Stimulated activated naive B cell treated with anti-CD40 and anti-IgM and Interleukin-4, amounts not matched to agents 10 μg/mL and 1 μg/mL and 100 μg/mL, for 72 hours (primary cell): ENCODE data around the gene MARK3.

Experiments
- ATAC-seq, 2 donors: fragments of 150-1000 bp; cut with Tn5 transposase; replicated peaks; 2 replicates each; pipeline ENCODE4 v1.10.0; 2021; ENCODE audit warnings: moderate library complexity in 1 of 2
- DNase-seq: peaks from one replicate; pipeline ENCODE4 v3.0.0; 2021
- H3K27ac Mint-ChIP-seq: one replicate; pipeline ENCODE4 v1.8.0; 2022; ENCODE audit warnings: mild to moderate bottlenecking, mixed read lengths
- H3K27me3 Mint-ChIP-seq, 2 donors: one replicate each; pipeline ENCODE4 v1.8.0; 2022; ENCODE audit warnings: mixed read lengths in 2 of 2
- H3K36me3 Mint-ChIP-seq, 2 donors: one replicate each; pipeline ENCODE4 v1.8.0; 2022; ENCODE audit warnings: mixed read lengths in 2 of 2, mild to moderate bottlenecking in 1 of 2
- H3K4me1 Mint-ChIP-seq, 2 donors: one replicate each; pipeline ENCODE4 v1.8.0; 2022; ENCODE audit warnings: mixed read lengths in 2 of 2, mild to moderate bottlenecking in 1 of 2
- H3K4me3 Mint-ChIP-seq, 2 donors: one replicate each; pipeline ENCODE4 v1.8.0; 2022; ENCODE audit warnings: mild to moderate bottlenecking in 2 of 2, mixed read lengths in 2 of 2, moderate library complexity in 1 of 2
- H3K9me3 Mint-ChIP-seq, 2 donors: one replicate each; pipeline ENCODE4 v1.8.0; 2022; ENCODE audit warnings: mixed read lengths in 2 of 2, mild to moderate bottlenecking in 1 of 2

MARK3 gene

DNA sequence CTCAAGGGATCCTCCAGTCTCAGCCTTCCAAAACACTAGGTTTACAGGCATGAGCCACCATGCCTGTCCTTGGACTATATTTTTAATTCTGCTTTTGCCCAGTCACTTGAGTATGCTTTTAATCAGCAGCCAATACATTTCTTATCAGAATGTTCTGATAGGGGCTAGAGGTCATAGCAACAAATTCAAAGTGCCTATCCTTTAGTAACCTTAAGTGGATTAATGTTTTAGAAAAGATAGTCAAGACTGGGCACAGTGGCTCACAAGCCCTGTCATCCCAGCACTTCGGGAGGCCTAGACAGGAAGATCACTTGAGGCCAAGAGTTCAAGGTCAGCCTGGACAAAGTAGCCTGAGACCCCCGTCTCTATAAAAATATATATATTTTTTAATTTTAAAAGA lies 100.3 kb downstream of the MARK3 start:
- no peaks in the 10 kb centered on the region for H3K9me3 Mint-ChIP-seq
- ATAC-seq (no peak), DNase-seq (no peak)
- no peak overlapping the region for H3K27ac Mint-ChIP-seq
- H3K4me3 Mint-ChIP-seq: no peak overlapping the region
- no peaks in the 10 kb centered on the region for H3K27me3 Mint-ChIP-seq
- H3K36me3 Mint-ChIP-seq: peaks cover 27 to 35% of the 10 kb centered on the region in 2 donors
- H3K4me1 Mint-ChIP-seq: peaks cover 10 to 12% of the 10 kb centered on the region in 2 donors

DNA sequence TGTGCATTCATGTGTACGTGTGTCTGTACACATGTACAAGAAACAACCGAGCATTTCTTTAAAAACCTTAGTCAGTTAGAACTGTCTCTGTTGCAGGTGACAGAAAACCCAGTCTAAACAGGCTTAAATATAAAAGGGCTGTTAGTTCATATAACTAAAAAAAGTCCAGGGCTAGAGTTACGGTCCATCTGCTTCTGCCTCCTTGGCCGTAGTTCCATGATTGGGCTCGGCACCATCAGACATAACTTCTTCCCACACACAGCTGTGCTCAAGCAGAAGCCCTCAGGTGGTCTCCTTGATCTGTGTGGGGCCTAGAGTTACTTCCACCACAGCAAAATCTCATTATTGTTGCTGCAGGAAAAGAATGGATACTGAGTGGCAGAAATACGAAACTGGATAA lies 102.9 kb downstream of the MARK3 start:
- H3K4me3 Mint-ChIP-seq: no peak overlapping the region
- ATAC-seq (no peak), DNase-seq (no peak)
- H3K36me3 Mint-ChIP-seq: peaks cover 24 to 28% of the 10 kb centered on the region in 2 donors
- H3K27ac Mint-ChIP-seq: no peak overlapping the region
- no peaks in the 10 kb centered on the region for H3K27me3 Mint-ChIP-seq
- no peaks in the 10 kb centered on the region for H3K9me3 Mint-ChIP-seq
- H3K4me1 Mint-ChIP-seq: no peaks in the 10 kb centered on the region

DNA sequence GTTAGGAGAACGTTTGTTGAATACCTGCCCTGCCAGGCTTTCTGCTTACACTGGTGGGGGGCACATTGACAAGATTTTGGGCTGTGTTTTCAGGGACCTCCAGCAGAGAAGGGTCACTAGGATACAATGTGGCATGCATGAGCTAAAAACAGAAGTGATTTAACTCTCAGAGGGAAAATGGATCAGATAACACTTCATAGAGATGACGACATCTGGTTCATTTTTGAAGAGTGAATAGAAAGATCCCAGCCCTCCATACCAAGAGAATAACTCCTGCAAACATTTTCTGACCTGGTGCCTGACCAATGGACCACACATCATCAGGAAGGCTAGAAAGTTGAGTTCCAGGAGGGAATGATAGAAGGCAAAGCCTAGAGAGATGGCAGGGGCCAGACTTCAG lies 103.7 kb downstream of the MARK3 start:
- Mint-ChIP-seq H3K36me3 (peaks cover 23 to 25% of the 10 kb centered on the region in 2 donors), H3K4me1 (no peaks in the 10 kb centered on the region)
- no peak for ATAC-seq

DNA sequence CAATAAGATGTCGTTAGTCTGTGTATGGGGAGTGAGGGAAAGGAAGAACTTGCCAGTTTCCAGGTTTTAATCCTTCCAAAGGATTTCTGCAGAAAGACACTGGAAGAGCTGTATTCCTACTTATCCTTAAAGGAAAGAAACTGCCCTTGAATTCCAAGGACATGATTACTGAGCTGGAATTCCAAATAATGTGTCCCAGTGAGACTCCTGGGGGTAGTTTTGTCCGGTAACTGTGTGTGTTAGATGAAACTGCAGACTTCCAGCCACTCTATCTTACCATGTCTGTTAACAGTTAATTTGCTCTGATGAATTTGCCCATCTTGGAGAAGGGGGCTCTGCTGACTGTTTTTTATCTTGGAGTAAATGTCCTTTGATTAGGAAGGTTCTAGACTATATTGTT lies 104.4 kb downstream of the MARK3 start:
- Mint-ChIP-seq H3K4me3 (no peak overlapping the region), H3K27ac (no peak overlapping the region), H3K4me1 (no peaks in the 10 kb centered on the region), H3K27me3 (no peaks in the 10 kb centered on the region), H3K36me3 (peaks cover 23 to 25% of the 10 kb centered on the region in 2 donors), H3K9me3 (no peaks in the 10 kb centered on the region)
- ATAC-seq (no peak), DNase-seq (no peak)

More for the DNA sequence above, 103.7 kb downstream of the MARK3 start:
- H3K27me3 Mint-ChIP-seq: no peaks in the 10 kb centered on the region
- no peak overlapping the region for H3K27ac Mint-ChIP-seq
- no peak overlapping the region for H3K4me3 Mint-ChIP-seq
- no peak for DNase-seq
- H3K9me3 Mint-ChIP-seq: no peaks in the 10 kb centered on the region

DNA sequence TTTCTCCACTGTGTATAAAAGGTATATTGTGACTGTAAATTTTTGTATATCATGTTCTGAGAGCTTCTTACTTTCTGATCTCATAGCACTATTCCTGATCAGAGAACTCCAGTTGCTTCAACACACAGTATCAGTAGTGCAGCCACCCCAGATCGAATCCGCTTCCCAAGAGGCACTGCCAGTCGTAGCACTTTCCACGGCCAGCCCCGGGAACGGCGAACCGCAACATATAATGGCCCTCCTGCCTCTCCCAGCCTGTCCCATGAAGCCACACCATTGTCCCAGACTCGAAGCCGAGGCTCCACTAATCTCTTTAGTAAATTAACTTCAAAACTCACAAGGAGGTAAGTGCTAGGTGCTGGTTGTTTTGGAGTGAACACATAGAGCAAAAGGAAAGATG lies 106.5 kb downstream of the MARK3 start:
- no peak for ATAC-seq
- no peak for DNase-seq
- Mint-ChIP-seq H3K4me3 (no peak overlapping the region), H3K9me3 (no peaks in the 10 kb centered on the region), H3K36me3 (peaks cover 20 to 28% of the 10 kb centered on the region in 2 donors), H3K27me3 (no peaks in the 10 kb centered on the region), H3K4me1 (no peaks in the 10 kb centered on the region), H3K27ac (no peak overlapping the region)

DNA sequence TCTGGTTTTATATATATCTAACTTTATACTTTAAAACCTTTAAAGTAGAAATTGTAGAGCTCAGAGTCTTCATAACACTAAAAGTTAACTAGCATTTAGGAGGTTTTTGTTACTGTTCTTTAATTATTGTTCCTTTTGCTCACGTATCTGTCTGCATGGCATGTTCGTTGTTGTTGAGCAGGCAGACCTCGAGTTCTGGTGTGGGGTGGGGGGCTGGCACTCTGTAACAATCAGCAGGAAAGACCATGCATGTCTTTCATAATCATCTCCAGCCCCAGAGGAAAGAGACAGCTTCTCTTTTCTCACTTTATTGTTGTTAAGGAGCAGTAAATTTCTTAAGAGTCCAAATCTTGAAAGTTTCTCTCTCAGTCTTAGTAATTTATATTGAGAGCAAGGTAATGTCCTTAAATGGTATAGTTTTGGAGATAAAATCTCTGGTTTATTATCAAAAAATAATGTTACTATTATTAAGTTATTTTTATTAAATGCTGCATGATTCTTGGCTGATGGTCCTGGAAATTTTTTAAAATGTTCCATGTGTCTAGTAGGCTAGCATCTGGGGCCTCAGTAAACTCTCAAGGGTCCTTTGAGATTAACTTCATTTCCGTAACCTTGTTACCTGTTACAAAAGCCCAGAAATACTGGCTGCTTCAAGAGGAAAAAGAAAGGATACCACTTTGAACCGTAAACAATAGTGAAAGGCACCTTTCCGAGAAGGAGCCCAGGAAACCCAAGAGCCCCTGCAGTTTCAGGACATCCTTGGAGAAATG lies 107.1 kb downstream of the MARK3 start:
- no peaks in the 10 kb centered on the region for H3K9me3 Mint-ChIP-seq
- H3K4me3 Mint-ChIP-seq: no peak overlapping the region
- DNase-seq (no peak), ATAC-seq (no peak)
- no peaks in the 10 kb centered on the region for H3K4me1 Mint-ChIP-seq
- H3K27me3 Mint-ChIP-seq: no peaks in the 10 kb centered on the region
- no peak overlapping the region for H3K27ac Mint-ChIP-seq
- peaks cover 19 to 26% of the 10 kb centered on the region in 2 donors for H3K36me3 Mint-ChIP-seq

DNA sequence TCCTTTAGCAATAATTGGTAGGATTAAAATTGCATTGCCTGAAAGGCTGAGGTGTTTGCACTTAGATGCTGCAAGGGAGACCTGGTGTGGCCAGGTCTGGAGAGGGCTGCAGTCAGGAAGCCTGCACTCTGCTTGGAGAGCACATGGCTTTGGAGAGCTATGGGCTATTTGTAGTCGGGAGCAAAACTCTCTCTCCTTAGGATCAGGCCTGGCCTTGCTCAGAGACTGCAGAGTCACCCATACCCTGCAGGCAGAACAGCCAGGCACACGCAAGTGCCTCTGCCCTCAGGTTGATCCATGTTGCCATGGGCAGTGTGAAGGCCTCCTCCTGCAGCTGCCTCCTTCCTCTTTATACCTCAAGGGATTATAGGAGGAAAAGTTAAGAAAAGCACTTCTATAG lies 110.6 kb downstream of the MARK3 start:
- no peak overlapping the region for H3K4me3 Mint-ChIP-seq
- no peaks in the 10 kb centered on the region for H3K9me3 Mint-ChIP-seq
- no peaks in the 10 kb centered on the region for H3K27me3 Mint-ChIP-seq
- no peak overlapping the region for H3K27ac Mint-ChIP-seq
- peaks cover 6% of the 10 kb centered on the region in 2 donors for H3K4me1 Mint-ChIP-seq
- no peak for ATAC-seq
- no peak for DNase-seq
- H3K36me3 Mint-ChIP-seq: peaks cover 14 to 24% of the 10 kb centered on the region in 2 donors

DNA sequence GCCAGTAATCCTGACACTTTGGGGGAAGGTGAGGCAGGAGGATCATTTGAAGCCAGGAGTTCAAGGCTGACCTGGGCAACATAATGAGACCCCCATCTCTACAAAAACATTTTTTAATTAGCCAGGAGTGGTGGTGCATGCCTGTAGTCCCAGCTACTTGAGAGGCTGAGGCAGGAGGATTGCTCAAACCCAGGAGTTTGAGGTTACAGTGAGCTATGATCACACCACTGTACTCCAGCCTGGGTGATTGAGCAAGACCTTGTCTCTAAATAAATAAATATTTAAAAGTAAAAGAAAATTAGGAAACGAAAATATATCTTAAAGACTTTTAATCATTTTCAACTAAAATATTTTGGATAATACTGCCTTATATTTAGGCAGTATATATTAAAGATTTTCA lies 111.6 kb downstream of the MARK3 start:
- Mint-ChIP-seq H3K36me3 (peaks cover 15 to 24% of the 10 kb centered on the region in 2 donors), H3K9me3 (no peaks in the 10 kb centered on the region), H3K27me3 (no peaks in the 10 kb centered on the region), H3K4me3 (no peak overlapping the region), H3K4me1 (peaks cover 6 to 8% of the 10 kb centered on the region in 2 donors), H3K27ac (no peak overlapping the region)
- DNase-seq (no peak), ATAC-seq (no peak)

DNA sequence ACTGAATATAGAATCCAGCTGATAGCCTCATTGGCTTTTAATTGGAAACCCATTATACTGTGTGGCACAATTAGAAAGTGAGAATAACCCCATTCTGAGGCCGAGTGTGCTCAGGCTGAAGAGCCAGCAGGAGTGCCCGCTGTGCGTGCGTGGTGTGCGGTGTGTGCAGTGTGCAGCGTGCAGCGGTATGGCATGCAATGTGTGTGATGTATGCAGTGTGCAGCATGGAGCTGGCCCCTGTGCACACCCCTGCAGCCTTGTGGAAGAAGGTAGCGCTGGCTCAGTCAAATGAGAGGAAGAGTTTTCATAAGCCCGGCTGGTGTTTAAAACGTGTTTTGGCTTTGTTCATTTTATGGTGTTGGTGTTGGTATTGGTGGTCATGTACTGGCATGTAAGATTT lies 114.5 kb downstream of the MARK3 start:
- Mint-ChIP-seq H3K36me3 (peaks cover 35 to 48% of the 10 kb centered on the region in 2 donors), H3K27ac (no peak overlapping the region), H3K27me3 (no peaks in the 10 kb centered on the region), H3K9me3 (no peaks in the 10 kb centered on the region), H3K4me3 (no peak overlapping the region), H3K4me1 (peaks cover 6 to 8% of the 10 kb centered on the region in 2 donors)
- ATAC-seq: peak; percentile 33 to 57
- no peak for DNase-seq

DNA sequence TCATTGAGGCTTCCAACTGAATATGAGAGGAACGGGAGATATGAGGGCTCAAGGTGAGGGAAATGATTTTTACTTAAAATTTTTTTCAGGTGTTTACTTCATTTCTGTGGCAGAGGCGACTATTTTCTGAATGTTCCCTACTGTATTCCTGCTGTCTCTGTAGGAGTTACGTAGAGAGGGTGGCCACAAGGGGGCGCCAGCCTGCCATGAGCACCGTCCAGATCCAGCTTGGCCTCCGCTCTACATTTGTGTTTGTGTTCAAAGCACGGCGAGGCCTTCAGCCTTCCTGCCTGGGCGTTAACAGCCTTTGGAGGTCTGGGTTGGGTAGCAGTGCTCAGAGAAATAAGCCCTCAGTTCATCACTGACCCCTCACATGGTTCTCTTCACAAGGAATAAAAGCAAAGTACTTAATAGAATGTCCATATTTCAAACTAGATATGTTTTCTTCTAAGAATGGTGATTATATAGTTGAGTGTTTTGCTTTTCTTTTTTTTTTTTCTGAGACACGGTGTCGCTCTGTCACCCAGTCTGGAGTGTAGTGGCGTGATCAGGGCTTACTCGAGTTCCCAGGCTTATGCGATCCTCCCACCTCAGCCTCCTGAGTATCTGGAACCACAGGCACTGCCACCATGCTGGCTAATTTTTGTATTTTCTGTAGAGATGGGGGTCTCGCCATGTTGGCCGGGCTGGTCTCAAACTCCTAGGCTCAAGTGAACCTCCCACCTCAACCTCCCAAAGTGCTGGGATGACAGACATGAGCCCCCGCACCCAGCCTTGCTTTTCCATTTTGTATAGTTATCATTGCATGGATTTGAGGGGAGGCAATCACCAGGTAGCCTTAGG lies 115.2 kb downstream of the MARK3 start:
- Mint-ChIP-seq H3K36me3 (peaks cover 42 to 51% of the 10 kb centered on the region in 2 donors), H3K27ac (no peak overlapping the region), H3K27me3 (no peaks in the 10 kb centered on the region)

DNA sequence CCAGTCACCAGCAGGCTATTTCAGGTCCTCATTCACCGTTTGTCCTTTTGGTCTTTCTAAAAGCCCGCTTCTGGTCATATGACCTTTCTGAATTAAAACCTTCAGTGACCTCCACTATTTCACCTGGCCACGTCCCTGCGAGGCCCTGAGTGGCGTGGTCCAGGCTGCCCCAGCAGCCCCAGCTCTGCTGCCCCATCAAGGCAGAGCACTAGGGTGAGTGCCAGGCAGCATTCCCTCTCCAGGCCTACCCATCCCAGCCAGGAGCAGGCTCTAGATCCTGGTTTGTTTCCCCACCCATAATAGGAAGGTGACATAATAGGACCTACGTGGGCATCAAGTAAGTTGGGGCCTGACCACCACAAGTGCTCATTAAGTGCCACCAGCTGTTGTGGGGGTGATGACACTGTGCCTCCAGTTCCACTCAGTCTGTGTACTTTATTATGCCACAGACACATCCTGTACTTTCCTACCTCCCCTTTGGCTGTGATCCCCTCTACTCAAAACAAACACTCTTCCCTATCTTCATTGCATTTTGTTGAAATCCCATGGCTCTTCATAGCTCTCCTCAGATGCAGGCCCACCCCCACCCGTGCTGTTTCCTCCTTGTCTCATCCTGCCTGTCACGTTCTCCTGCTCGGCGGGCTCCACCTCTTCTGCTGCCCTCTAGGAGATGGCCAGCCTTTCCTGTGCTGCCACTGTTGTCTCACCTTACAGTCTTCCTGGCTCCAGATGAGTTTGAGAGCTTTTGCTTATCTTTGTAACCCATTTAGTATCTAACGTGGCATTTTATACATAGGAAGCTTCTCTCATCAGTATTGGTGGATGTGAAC lies 116.0 kb downstream of the MARK3 start:
- DNase-seq (no peak), ATAC-seq (no peak)
- H3K4me3 Mint-ChIP-seq: no peak overlapping the region
- no peaks in the 10 kb centered on the region for H3K27me3 Mint-ChIP-seq
- peaks cover 48 to 56% of the 10 kb centered on the region in 2 donors for H3K36me3 Mint-ChIP-seq
- H3K27ac Mint-ChIP-seq: no peak overlapping the region
- H3K4me1 Mint-ChIP-seq: peaks cover 11 to 13% of the 10 kb centered on the region in 2 donors
- H3K9me3 Mint-ChIP-seq: no peaks in the 10 kb centered on the region

More for the DNA sequence above, 115.2 kb downstream of the MARK3 start:
- peak; percentile 45 for DNase-seq
- peak; percentile 91 to 96 for ATAC-seq
- H3K4me1 Mint-ChIP-seq: peaks cover 11% of the 10 kb centered on the region in 2 donors
- no peak overlapping the region for H3K4me3 Mint-ChIP-seq
- H3K9me3 Mint-ChIP-seq: no peaks in the 10 kb centered on the region

DNA sequence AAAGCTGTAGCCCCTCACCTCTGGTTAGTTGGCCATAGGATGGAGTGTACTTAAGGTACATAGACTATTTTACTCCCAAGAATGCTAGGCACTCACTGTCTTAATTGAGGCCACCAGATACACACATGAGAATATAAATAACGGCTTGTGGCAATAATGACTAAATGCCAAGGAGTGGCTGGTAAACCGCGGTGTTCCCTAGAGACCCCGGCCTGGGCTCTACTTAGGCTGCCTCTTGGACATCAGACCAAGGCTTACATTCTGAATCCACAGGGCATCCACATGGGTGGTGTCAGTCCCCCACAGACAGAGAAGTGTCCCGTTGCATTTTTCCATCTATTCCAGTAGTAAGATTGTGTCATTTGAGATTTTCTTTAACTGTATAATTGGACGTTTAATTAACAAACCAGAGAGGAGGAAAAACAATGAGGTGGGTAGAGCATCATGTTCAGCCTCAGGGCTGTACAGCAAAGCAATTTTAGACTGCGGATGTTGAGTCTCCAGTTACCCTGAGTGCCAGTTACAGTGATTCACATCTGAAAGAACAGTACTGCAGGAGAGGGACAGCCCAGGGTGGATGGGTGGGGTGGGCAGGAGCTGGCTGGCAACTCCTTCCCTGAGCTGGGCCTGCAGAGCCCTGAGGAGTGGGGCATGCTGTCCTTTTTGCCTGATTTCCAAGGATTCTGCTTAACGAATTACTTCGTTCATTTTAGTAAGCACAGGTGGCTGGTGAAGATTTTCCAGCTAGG lies 116.9 kb downstream of the MARK3 start:
- no peak for ATAC-seq
- Mint-ChIP-seq H3K9me3 (no peaks in the 10 kb centered on the region), H3K4me1 (peaks cover 11 to 13% of the 10 kb centered on the region in 2 donors), H3K4me3 (no peak overlapping the region), H3K36me3 (peaks cover 48 to 56% of the 10 kb centered on the region in 2 donors), H3K27me3 (no peaks in the 10 kb centered on the region), H3K27ac (peak overlapping the region; percentile 37)
- no peak for DNase-seq

DNA sequence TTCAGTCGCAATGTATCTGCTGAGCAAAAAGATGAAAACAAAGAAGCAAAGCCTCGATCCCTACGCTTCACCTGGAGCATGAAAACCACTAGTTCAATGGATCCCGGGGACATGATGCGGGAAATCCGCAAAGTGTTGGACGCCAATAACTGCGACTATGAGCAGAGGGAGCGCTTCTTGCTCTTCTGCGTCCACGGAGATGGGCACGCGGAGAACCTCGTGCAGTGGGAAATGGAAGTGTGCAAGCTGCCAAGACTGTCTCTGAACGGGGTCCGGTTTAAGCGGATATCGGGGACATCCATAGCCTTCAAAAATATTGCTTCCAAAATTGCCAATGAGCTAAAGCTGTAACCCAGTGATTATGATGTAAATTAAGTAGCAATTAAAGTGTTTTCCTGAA lies 117.7 kb downstream of the MARK3 start:
- no peak for DNase-seq
- no peak overlapping the region for H3K27ac Mint-ChIP-seq

More for the DNA sequence above, 117.7 kb downstream of the MARK3 start:
- Mint-ChIP-seq H3K4me3 (no peak overlapping the region), H3K36me3 (peaks cover 48 to 60% of the 10 kb centered on the region in 2 donors), H3K4me1 (peaks cover 11 to 20% of the 10 kb centered on the region in 2 donors), H3K9me3 (no peaks in the 10 kb centered on the region), H3K27me3 (no peaks in the 10 kb centered on the region)
- no peak for ATAC-seq
